ENCODE data around the gene CABYR. TPM values are rescaled to one million over a fixed set of nuclear protein-coding genes. Genes with fewer than 3 reads are reported as not detected.
"Not testable (repeated sequence)": the region's sequence is repeated elsewhere in the genome, so short reads cannot be mapped to it uniquely, and the experiment has no call there.

The CABYR gene
- total RNA-seq, 1 donor from 2014 or later, result not detected

DNA sequence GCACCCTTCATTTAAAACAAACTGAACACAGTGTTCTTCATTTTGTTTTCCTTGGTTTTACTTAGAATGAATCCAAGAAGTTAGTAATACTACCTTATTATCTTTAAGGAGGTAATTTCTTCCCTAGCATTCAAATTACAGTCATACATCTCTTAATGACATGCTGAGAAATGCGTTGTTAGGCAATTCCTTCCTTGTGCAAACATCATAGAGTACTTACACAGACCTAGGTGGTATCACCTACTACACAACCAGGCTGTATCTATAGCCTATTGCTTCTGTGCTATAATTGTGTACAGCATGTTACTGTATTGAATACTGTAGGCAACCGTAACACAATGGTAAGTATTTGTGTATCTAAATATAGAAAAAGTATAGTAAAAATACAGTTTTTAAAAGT lies 8.4 kb upstream of the CABYR start:
- Histone ChIP-seq H3K9me3 (replicated peaks) (no peaks in the 10 kb centered on the region), H3K4me1 (no peaks in the 10 kb centered on the region), H3K4me3 (no peak overlapping the region), H3K27me3 (ENCODE audit: low read depth) (no peaks in the 10 kb centered on the region), H3K27ac (replicated peaks) (no peak overlapping the region), H3K36me3 (no peaks in the 10 kb centered on the region)
- intact Hi-C loops (cut with micrococcal nuclease), result no loop called here
- DNase-seq, result no peak
- TF ChIP-seq, protein P1, sequence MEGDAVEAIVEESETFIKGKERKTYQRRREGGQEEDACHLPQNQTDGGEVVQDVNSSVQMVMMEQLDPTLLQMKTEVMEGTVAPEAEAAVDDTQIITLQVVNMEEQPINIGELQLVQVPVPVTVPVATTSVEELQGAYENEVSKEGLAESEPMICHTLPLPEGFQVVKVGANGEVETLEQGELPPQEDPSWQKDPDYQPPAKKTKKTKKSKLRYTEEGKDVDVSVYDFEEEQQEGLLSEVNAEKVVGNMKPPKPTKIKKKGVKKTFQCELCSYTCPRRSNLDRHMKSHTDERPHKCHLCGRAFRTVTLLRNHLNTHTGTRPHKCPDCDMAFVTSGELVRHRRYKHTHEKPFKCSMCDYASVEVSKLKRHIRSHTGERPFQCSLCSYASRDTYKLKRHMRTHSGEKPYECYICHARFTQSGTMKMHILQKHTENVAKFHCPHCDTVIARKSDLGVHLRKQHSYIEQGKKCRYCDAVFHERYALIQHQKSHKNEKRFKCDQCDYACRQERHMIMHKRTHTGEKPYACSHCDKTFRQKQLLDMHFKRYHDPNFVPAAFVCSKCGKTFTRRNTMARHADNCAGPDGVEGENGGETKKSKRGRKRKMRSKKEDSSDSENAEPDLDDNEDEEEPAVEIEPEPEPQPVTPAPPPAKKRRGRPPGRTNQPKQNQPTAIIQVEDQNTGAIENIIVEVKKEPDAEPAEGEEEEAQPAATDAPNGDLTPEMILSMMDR (IDR thresholded peaks at IDR 0.05; ENCODE audit: borderline replicate concordance), result no peak

DNA sequence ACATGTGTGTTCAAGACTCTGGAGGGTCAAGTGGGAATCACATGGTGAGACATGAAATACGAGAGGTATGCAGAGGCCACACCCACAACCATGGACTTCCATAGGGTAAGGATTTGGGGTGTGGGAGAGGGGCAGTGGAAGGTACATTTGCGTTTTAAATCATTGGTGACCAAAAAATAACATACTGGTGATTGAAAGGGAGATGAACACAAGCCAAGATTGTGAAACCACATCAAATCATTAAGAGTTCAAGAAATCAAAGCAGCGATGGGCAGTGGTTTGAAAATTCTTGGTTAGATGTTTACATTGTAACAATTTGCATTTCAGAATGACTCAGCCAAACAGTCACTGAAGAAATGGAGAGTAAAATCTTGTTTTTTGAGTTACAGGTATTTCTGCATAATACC lies 1.9 kb upstream of the CABYR start:
- Histone ChIP-seq H3K4me1 (peaks cover 13% of the 10 kb centered on the region), H3K9me3 (replicated peaks) (no peaks in the 10 kb centered on the region), H3K27me3 (ENCODE audit: low read depth) (no peaks in the 10 kb centered on the region), H3K36me3 (no peaks in the 10 kb centered on the region), H3K4me3 (no peak overlapping the region), H3K27ac (replicated peaks) (no peak overlapping the region)
- intact Hi-C loops (cut with micrococcal nuclease), result no loop called here
- DNase-seq, result no peak
- TF ChIP-seq, protein P1 (IDR thresholded peaks at IDR 0.05; ENCODE audit: borderline replicate concordance), result no peak

DNA sequence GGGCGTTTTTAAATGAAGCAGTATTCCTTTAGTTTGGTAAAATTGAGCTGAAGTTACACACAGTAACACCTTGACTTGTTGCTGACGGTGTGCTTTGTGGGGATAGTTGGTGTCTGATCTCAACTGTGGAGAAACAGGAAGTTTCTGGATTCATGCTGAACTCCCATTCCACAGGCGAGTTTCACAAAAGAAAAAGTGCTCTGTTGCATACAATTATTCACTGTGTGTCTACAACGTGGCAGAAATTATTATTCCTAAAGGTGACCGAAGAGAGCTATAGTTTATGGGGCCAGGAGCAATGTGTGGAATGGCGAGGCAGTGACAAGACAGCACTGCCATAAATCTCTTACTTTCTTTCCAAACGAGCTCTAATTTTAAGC lies 463 bp upstream of the CABYR start:
- Histone ChIP-seq H3K27ac (replicated peaks) (no peak overlapping the region), H3K36me3 (no peaks in the 10 kb centered on the region), H3K4me1 (peaks cover 13% of the 10 kb centered on the region), H3K4me3 (peak overlapping the region; percentile 74), H3K9me3 (replicated peaks) (no peaks in the 10 kb centered on the region), H3K27me3 (ENCODE audit: low read depth) (no peaks in the 10 kb centered on the region)
- intact Hi-C loops (cut with micrococcal nuclease), result no loop called here
- no peak for DNase-seq
- TF ChIP-seq, protein P1 (IDR thresholded peaks at IDR 0.05; ENCODE audit: borderline replicate concordance), result no peak

DNA sequence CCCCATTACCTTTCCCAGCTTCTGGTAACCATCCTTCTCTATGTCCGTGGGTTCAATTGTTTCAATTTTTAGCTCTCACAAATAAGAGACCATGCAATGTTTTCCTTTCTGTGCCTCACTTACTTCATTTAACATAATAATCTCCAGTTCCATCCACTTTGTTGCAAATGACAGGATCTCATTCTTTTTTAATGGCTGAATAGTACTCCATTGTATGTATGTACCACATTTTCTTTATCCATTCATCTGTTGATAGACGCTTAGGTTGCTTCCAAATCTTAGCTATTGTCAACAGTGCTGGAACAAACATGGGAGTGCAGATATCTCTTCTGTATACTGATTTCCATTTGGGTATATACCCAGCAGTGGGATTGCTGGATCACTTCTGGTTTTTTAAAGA lies 1.8 kb downstream of the CABYR start:
- no peak overlapping the region for H3K4me3 ChIP-seq
- peaks cover 13% of the 10 kb centered on the region for H3K4me1 ChIP-seq
- H3K27me3 ChIP-seq (ENCODE audit: low read depth), result no peaks in the 10 kb centered on the region
- intact Hi-C loops (cut with micrococcal nuclease), result no loop called here
- TF ChIP-seq, protein P1 (IDR thresholded peaks at IDR 0.05; ENCODE audit: borderline replicate concordance), result no peak
- no peak overlapping the region for H3K27ac ChIP-seq (replicated peaks)
- no peaks in the 10 kb centered on the region for H3K9me3 ChIP-seq (replicated peaks)
- no peaks in the 10 kb centered on the region for H3K36me3 ChIP-seq
- no peak for DNase-seq

DNA sequence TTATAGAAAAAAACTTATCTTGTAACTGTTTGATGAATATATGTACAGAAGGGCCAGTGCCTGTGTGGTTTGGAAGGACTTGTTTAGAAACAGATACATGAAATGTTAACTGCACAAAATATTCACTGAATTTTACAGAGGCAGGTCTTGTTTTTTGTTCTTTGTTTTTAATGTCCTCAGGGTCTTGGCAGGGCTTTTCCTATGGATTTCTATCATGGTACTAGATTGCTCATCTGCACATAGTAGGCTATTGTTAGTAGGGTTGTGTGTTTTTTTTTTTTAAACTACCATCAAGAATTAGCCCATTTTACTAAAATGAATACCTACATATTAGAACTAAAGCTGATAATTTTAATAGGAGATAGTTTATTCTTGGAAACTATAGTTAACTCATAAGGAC lies 3.5 kb downstream of the CABYR start:
- no peaks in the 10 kb centered on the region for H3K9me3 ChIP-seq (replicated peaks)
- TF ChIP-seq, protein P1 (IDR thresholded peaks at IDR 0.05; ENCODE audit: borderline replicate concordance), result no peak
- H3K4me1 ChIP-seq, result peaks cover 13% of the 10 kb centered on the region
- no peaks in the 10 kb centered on the region for H3K27me3 ChIP-seq (ENCODE audit: low read depth)
- H3K4me3 ChIP-seq, result no peak overlapping the region
- no peaks in the 10 kb centered on the region for H3K36me3 ChIP-seq
- intact Hi-C loops (cut with micrococcal nuclease), result no loop called here
- no peak overlapping the region for H3K27ac ChIP-seq (replicated peaks)
- no peak for DNase-seq

DNA sequence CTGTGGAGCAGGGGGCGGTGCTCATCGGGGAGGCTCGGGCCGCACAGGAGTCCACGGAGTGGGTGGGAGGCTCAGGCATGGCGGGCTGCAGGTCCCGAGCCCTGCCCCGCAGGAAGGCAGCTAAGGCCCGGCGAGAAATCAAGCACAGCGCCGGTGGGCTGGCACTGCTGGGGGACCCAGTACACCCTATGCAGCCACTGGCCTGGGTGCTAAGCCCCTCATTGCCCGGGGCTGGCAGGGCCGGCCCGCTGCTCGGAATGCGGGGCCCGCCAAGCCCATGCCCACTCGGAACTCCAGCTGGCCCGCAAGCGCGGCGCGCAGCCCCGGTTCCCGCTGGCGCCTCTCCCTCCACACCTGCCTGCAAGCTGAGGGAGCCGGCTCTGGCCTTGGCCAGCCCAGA lies 10.7 kb downstream of the CABYR start:
- DNase-seq; H3K27me3 ChIP-seq (ENCODE audit: low read depth); H3K4me1 ChIP-seq; H3K27ac ChIP-seq (replicated peaks); H3K4me3 ChIP-seq; H3K9me3 ChIP-seq (replicated peaks); intact Hi-C loops (cut with micrococcal nuclease): not testable (repeated sequence)
- peaks cover 32% of the 10 kb centered on the region for H3K36me3 ChIP-seq
